KOPT-K1 (cell line): ENCODE data around the gene CRADD.
A peak's percentile ranks its signal among the peaks of the same experiment; 100 is the strongest.

Source experiments
- H3K27ac ChIP-seq: fragments of 200-600 bp; sonication (generic); 2 replicates; pipeline ENCODE4 v1.5.1; 2016; ENCODE audit warnings: antibody characterized with exemption, mild to moderate bottlenecking, low read depth, low read length; ENCODE audit not compliant: poor library complexity, severe bottlenecking
- H3K36me3 ChIP-seq: fragments of 200-600 bp; sonication (generic); 2 replicates; pipeline ENCODE4 v1.5.1; 2017; ENCODE audit warnings: antibody characterized with exemption, mild to moderate bottlenecking, low read length, moderate library complexity; ENCODE audit not compliant: insufficient read depth
- H3K9me3 ChIP-seq: fragments of 200-600 bp; sonication (generic); 2 replicates; pipeline ENCODE4 v1.5.1; 2017; ENCODE audit warnings: antibody characterized with exemption, low read length, mild to moderate bottlenecking; ENCODE audit not compliant: insufficient read depth, poor library complexity, severe bottlenecking

CRADD gene

DNA sequence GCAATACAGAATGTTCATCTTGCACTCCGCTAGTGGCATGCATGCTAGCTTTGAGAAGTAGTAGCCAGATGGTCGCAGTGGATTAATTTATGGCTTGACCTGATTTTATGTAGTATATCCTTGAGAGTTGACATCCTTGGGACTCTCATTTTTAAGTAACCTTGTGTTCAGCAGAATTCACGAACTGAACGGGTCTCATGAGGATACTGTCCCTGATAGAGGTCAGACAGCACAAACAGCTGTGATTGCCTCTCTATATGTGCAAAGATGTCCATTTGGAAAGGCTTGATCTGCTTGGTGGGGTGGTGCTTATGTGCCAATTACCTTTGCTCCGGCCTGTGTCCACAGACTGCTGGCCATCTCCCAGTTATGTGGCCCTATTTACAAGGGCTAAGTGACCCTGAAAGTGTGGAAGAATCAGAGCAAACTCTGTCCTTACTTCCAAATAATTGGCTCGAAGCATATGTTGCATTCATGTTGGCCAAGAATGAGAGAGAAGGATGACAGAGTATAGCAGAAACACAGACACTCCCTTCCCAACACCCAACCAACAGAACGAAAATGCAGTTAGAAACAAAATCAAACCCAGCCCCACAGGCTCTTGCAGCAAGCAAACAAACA is 167.1 kb downstream of the CRADD start:
- H3K27ac ChIP-seq = no peak overlapping the region
- H3K36me3 ChIP-seq = no peaks in the 10 kb centered on the region
- no peaks in the 10 kb centered on the region for H3K9me3 ChIP-seq

DNA sequence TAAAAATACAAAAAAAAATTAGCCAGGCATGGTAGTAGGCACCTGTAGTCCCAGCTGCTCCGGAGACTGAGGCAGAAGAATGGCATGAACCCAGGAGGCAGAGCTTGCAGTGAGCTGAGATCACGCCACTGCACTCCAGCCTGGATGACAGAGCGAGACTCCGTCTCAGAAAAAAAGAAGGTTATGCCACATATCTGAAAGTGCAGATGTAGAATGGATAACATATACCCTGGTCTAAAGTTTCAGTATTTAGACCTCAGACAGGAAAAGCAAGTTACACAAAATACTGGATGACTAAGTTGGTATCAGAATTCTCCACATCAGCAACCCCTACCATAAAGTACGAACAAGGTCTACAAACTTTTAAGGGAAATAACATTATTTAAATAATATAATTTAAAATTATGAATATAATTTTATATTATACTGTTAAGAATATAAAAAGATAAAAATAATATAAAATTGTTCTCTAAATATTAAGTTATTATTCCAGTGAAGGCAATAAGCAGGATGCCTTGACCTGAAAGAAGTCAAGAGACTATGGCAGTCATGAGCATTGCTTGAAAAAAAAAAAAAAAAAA is 169.9 kb downstream of the CRADD start:
- Histone ChIP-seq H3K27ac (no peak overlapping the region), H3K36me3 (no peaks in the 10 kb centered on the region), H3K9me3 (no peaks in the 10 kb centered on the region)

DNA sequence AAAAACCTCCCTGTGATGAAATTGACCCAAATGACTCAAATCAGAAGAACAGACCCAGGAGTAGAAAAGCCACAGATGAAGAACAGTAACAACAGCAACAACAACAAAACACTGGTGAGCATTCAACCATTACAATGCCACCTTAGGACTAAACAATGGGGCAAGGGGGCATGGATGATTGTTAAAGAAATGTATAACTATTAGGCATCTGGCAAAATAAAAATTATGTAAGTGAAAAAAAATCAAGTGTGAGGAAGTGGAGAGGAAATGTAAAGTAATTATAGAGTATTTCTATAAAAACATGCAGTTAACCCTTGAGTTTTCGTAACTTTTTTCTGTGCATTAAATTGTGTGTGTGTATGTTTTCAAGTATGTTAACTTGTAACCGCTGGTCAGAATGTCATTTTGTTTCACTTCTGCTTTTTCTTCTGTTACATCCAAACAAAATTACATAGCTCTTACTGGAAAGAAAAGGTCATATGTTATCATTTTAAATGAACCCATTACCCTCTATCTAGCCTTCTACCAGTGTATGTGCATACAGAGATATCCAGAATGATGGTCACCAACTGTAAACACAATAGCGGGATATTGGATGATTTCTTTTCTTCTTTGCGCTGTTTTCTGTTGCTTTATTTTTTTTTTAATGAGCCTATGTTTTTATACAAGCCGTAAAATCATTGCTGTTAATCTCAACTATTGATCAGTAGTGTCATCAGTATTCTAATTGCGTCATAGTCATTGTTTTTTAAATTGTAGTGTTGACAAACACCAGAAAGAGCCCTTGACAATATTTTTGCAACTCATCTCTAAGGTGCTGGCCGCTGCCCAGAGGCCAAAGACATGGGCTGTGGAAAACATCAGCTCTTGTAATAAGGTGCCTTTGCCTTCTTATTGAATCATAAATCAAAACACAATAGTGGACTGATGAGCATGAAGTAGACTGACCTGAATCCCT is 170.6 kb downstream of the CRADD start:
- H3K9me3 ChIP-seq = no peaks in the 10 kb centered on the region
- H3K27ac ChIP-seq = no peak overlapping the region
- H3K36me3 ChIP-seq = no peaks in the 10 kb centered on the region

DNA sequence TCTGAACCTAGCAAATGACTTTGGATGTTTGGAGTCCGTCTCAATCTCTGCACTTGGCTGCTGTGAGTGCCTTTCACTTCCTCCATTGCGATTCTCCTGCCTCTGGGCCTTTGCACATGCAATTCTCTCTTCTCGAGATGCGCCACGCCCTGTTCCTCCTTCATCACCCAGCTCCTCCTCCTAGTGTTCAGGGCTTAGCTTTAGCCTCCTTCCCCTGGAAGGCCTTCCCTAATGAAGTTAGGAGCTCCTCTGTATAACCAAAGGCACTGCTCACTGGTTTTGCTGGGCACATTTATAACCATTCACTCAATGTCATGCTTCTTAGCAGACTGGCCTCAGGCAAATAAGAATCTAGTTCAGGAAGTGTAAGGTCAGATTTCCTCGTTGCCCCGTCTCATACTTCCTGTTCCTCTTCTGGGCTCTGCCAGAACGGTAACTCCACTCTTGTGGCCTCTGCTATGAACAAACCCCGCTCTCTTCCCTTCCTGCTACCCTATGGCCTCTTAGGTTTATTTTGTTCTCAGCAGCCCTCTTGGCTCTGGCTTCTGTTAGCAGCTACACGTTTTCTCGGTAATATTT is 171.4 kb downstream of the CRADD start:
- H3K27ac ChIP-seq = peak overlapping the region; percentile 27

DNA sequence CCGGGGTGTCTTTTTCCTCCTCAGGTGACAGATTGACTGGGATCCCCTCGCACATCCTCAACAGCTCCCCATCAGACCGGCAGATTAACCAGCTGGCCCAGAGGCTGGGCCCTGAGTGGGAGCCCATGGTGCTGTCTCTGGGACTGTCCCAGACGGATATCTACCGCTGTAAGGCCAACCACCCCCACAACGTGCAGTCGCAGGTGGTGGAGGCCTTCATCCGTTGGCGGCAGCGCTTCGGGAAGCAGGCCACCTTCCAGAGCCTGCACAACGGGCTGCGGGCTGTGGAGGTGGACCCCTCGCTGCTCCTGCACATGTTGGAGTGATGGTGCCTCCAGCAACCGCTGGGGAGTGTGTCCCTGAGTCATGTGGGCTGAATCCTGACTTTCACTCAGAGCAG is 172.8 kb downstream of the CRADD start:
- no peak overlapping the region for H3K27ac ChIP-seq
- no peaks in the 10 kb centered on the region for H3K9me3 ChIP-seq

More for the DNA sequence above, 171.4 kb downstream of the CRADD start:
- Histone ChIP-seq H3K36me3 (no peaks in the 10 kb centered on the region), H3K9me3 (no peaks in the 10 kb centered on the region)

DNA sequence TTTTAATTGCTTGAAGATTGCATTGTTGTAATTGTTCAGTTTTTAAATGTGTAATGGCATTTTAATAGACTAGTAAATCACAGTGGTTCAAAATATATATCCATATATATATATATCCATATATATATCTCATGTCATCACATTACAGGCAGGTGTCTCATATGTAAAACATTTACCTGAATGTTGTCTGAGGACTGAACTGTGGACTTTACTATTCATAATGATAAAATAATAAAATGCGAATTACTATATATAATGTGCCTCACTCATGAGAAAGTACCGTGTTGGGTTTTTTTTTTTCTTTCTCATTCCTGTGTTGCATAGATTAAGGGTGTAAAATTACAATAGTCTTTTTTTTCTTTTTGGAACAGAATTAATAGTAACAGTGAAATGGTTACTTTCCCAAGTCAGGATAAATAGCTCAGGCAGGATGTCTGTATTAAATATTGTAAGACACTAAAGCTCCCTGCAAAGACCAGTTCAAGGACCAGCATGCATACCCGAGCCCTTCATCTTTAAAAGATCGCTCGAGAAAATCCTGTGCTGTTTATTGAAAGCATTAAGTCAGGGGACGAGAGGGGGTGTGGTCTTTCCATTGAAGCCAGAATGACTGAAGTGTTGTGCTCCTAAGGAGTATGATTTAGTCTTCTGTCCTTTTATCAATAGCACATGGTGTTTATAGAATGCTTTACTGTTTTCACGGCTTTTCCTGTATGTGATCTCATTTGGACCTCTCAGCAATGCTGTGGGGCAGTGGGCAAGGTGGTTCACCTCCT is 173.5 kb downstream of the CRADD start:
- H3K9me3 ChIP-seq = no peaks in the 10 kb centered on the region
- peak overlapping the region; percentile 67 for H3K27ac ChIP-seq
- H3K36me3 ChIP-seq = no peaks in the 10 kb centered on the region

More for the DNA sequence above, 172.8 kb downstream of the CRADD start:
- no peaks in the 10 kb centered on the region for H3K36me3 ChIP-seq

DNA sequence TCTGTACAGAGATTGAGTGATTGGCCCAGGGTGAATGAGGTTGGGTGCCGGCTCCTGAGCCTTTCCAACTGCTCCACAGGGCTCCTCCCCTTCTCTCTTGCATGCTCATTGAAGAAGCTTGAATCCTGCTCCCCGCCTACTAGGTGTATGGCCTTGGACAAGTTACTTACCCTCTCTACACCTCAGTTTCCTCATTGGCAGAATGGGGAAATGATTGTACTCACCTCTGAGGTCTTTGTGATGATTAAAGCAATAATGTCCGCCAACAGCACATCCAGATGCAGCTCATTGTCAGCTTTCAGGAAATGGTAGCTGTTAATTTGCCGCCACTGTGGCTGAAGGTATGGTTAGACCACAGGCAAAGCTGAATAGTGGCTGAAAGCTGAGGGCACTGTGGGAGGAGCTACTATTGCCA is 174.1 kb downstream of the CRADD start:
- H3K27ac ChIP-seq = peak overlapping the region; percentile 67
- no peaks in the 10 kb centered on the region for H3K36me3 ChIP-seq
- H3K9me3 ChIP-seq = no peaks in the 10 kb centered on the region

DNA sequence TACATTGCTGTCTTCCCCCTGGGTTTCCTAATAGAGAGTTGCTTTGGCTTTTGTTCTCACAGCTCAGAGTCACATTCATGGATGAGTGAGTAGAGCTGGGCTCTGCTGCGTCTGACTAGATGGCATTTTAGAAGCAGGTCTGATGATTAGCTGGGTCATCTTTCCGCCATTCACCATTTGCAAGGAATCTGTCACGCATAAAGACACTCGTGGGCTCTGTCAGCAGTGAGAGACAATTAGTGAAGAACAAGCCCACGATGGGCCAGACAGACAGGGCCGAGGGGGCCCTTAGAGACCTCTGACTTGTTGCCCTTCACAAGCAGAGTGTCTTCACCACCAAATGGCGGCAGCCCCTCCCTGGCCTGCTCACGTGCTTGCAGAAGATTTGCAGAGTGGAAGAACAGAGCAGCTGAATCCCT is 175.0 kb downstream of the CRADD start:
- no peaks in the 10 kb centered on the region for H3K9me3 ChIP-seq
- no peaks in the 10 kb centered on the region for H3K36me3 ChIP-seq
- H3K27ac ChIP-seq = no peak overlapping the region

DNA sequence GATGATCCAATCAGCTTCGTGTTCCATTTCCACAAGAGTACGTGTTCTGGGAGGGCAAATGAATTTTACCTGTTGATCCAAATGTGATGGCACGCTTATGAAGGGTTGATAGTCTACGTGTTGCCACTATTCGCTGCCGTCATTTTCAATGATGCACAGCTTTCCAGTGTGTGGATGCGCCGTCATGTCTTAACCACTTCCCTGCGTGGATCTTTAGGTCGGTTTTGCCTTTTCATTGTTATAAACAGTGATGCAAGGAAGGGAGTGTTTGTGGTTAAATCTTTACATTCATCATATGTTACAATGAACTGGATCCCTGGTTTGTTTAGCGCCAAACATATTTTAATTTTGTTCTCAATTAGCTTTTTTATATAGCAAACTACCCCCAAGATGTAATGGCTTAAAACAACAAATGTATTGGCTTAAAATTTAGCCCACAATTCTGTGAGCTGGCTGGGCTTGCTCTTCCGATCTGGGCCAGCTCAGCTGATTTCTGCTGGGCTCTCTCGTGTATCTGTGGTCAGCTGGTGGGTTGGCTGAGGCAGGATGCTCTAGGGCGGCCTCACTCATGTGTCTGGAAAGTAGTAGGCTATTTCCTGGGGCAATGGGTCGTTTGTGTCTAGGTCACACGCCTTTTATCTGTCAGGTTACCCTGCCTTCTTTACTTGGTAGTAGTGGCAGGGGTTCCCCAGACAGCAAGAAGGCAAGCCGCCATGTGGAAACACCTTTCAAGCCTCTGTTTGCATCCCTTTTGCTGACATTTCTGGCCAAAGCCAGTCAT is 176.7 kb downstream of the CRADD start:
- Histone ChIP-seq H3K36me3 (no peaks in the 10 kb centered on the region), H3K9me3 (no peaks in the 10 kb centered on the region), H3K27ac (no peak overlapping the region)

DNA sequence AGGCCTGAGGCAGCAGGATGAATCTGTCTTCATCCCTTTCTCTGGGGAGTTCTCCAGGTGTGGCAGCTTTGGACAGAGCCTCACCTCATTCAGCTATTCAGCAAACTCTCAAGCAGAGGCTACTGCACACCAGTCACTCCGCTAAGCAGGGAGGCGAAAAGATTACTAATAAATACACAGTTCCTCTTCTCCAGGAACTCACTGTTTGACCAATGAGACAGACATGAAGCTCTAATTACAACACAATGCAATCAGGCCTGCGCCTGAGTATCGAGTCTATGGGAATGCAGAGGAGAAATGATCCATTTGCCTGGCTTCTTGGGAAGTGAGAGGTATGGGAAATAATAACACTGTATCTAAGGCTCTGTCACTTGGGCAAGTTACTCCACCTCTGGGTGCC is 178.1 kb downstream of the CRADD start:
- Histone ChIP-seq H3K36me3 (no peaks in the 10 kb centered on the region), H3K27ac (no peak overlapping the region), H3K9me3 (no peaks in the 10 kb centered on the region)

DNA sequence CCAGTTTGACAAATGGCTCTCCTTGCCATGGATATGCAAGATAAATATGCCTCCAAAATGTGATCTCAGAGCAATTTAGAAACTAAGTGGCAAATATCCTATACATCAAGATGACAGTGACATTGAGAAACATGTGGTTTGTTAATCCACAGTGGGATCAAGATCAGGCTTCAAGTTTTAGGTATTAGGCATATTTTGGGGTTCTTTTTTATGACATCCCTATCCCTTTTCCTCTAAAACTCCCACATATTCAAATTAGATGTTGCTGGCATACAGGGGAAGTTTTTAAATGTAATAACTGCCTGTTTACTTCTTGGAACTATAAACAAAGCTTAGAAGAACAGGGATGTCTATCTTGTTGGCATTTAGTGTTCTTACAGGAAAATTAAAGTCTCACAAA is 179.4 kb downstream of the CRADD start:
- no peaks in the 10 kb centered on the region for H3K9me3 ChIP-seq
- no peak overlapping the region for H3K27ac ChIP-seq
- H3K36me3 ChIP-seq = no peaks in the 10 kb centered on the region

DNA sequence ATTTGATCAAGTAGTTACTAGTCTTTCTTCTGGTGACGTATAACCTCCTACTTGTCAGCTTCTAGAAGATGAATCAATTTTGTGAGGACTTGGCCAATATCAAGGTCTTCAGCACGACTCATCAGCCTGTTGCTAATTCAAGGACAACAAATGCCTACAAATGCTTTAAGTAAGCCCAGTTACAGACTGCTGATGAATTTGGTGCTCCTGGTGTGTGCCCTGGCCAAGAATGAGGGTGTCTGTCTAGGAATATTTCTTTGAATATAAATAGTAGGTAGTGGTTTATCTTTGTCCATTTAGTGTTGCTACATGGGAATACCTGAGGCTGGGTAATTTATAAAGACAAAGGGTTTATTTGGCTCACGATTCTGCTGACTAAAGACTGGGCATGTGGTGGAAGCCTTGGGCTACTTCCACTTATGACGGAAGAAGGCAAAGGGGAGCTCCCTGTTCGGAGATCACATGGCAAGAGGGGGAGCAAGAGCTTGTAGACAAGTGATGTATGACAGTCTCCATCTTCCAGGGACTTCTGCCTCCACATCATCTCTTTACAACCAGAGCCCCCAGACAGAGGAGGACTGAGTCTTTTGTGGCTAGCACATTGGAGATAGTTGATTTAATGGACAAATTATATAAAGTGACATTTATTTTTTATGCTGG is 180.2 kb downstream of the CRADD start:
- Histone ChIP-seq H3K36me3 (no peaks in the 10 kb centered on the region), H3K27ac (no peak overlapping the region), H3K9me3 (no peaks in the 10 kb centered on the region)

DNA sequence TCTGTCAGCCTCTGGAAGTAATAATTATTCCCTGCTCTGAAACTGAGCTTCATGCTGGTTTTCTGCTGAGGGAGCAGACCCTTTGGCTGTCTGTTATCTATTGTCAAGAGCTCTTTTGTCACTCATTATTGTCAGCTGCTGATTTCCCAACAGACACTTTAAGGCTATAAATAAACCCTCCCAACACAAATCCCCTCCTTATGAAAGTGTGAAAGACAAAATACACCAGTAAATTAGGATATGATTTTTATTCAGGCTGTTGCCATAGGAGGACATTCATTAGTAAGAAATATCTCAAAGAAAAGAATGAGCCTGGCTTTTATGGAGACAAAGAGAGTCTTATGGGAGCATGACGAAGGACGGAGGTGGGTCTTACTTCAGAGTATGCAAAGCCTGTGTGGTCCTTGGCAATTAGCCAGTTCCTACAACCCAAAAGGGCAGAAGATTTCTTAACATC is 180.8 kb downstream of the CRADD start:
- no peaks in the 10 kb centered on the region for H3K9me3 ChIP-seq
- no peaks in the 10 kb centered on the region for H3K36me3 ChIP-seq
- H3K27ac ChIP-seq = no peak overlapping the region
